SK-N-SH (cell line): ENCODE results near the gene GALR2. TPM values are rescaled to one million over a fixed set of nuclear protein-coding genes. Genes with fewer than 3 reads are reported as not detected.

Experiments
- CTCF ChIA-PET: fragments of 300-600, 350-600 bp; formaldehyde crosslinking; extraction: SDS; loops from one replicate; lab custom pipeline; 2021; lab: Yijun Ruan, JAX
- POLR2A ChIA-PET: fragments of 350-600 bp; sonication (Branson Sonifier 250); formaldehyde crosslinking; extraction: SDS; loops from one replicate; lab custom pipeline; 2020; ENCODE audit warnings: antibody characterized with exemption, inconsistent platforms; lab: Yijun Ruan, JAX
- DNase-seq: peaks from one replicate; pipeline ENCODE4 v3.0.0; 2012
- H2AFZ ChIP-seq: fragments of 200-600 bp; sonication (generic); 2 replicates; pipeline ENCODE4 v1.8.1; 2016; ENCODE audit warnings: antibody characterized with exemption, mild to moderate bottlenecking, low read depth
- H3F3A ChIP-seq: fragments of 200-600 bp; sonication (generic); replicated peaks from 2 replicates; pipeline ENCODE3; 2016; ENCODE audit warnings: antibody characterized with exemption, mild to moderate bottlenecking; ENCODE audit not compliant: insufficient read depth
- H3K27ac ChIP-seq, 2 experiments: fragments of 200-500 bp in 1 of 2; fragments of 200-600 bp in 1 of 2; sonication (Bioruptor generic) in 1 of 2; sonication (generic), shearing (Covaris generic) in 1 of 2; 2 replicates each; pipeline versions ENCODE4 v1.5.1 to v1.6.1; 2014 to 2016; ENCODE audit warnings: low read depth in 2 of 2, inconsistent platforms in 1 of 2, low read length in 1 of 2, mild to moderate bottlenecking in 1 of 2, mixed read lengths in 1 of 2
- H3K27me3 ChIP-seq: fragments of 200-600 bp; sonication (generic), shearing (Covaris generic); 2 replicates; pipeline ENCODE4 v1.6.1; 2016; ENCODE audit warnings: mixed run types; ENCODE audit not compliant: insufficient read depth
- H3K36me3 ChIP-seq, 2 experiments: fragments of 200-500 bp in 1 of 2; fragments of 200-600 bp in 1 of 2; sonication (Bioruptor generic) in 1 of 2; sonication (generic) in 1 of 2; replicated peaks in 1 of 2; 2 replicates each; pipeline versions ENCODE3 to v1.5.1; 2014 to 2016; ENCODE audit warnings: low read length in 1 of 2, mild to moderate bottlenecking in 1 of 2; ENCODE audit not compliant: insufficient read depth in 2 of 2, control insufficient read depth in 1 of 2
- H3K4me1 ChIP-seq, 2 experiments: fragments of 200-500 bp in 1 of 2; fragments of 200-600 bp in 1 of 2; sonication (Bioruptor generic) in 1 of 2; sonication (generic), shearing (Covaris generic) in 1 of 2; 2 replicates each; pipeline versions ENCODE4 v1.5.1 to v1.6.1; 2014 to 2016; ENCODE audit warnings: low read depth in 1 of 2, low read length in 1 of 2, mixed run types in 1 of 2; ENCODE audit not compliant: insufficient read depth in 2 of 2, control insufficient read depth in 1 of 2
- H3K4me2 ChIP-seq: fragments of 200-600 bp; sonication (generic), shearing (Covaris generic); 2 replicates; pipeline ENCODE4 v1.6.1; 2017; ENCODE audit warnings: mixed run types
- H3K4me3 ChIP-seq, 2 experiments: fragments of 200-500 bp in 1 of 2; fragments of 200-600 bp in 1 of 2; sonication (Bioruptor generic) in 1 of 2; sonication (generic), shearing (Covaris generic) in 1 of 2; 2 replicates each; pipeline versions ENCODE4 v1.5.1 to v1.8.1; 2014 to 2016; ENCODE audit warnings: low read depth in 2 of 2, inconsistent platforms in 1 of 2, low read length in 1 of 2, mild to moderate bottlenecking in 1 of 2, mixed read lengths in 1 of 2, moderate library complexity in 1 of 2
- H3K79me2 ChIP-seq: fragments of 200-600 bp; sonication (generic); 2 replicates; pipeline ENCODE4 v1.8.1; 2017; ENCODE audit warnings: mild to moderate bottlenecking; ENCODE audit not compliant: insufficient read depth
- H3K9ac ChIP-seq: fragments of 200-600 bp; sonication (generic); 2 replicates; pipeline ENCODE4 v1.6.1; 2017; ENCODE audit warnings: mixed run types
- H3K9me2 ChIP-seq: fragments of 200-600 bp; sonication (generic); 2 replicates; pipeline ENCODE4 v1.6.1; 2017; ENCODE audit warnings: mixed run types
- H3K9me3 ChIP-seq: fragments of 200-600 bp; sonication (generic); 2 replicates; pipeline ENCODE4 v1.6.1; 2017; ENCODE audit warnings: mixed run types, mild to moderate bottlenecking, moderate library complexity
- H4K20me1 ChIP-seq: fragments of 200-600 bp; sonication (generic); 2 replicates; pipeline ENCODE4 v1.6.1; 2017; ENCODE audit warnings: mild to moderate bottlenecking, mixed run types; ENCODE audit not compliant: insufficient read depth
- CHD2 ChIP-seq: fragments of 150-350 bp; IDR thresholded peaks from 2 replicates; pipeline ENCODE4 v1.6.1; 2018; ENCODE audit warnings: low read length; ENCODE audit not compliant: partially characterized antibody
- FOSL2 ChIP-seq: IDR thresholded peaks from 2 replicates; pipeline ENCODE4 v1.4.0; 2012; ENCODE audit warnings: low read depth, mild to moderate bottlenecking, moderate library complexity, borderline replicate concordance
- FOXM1 ChIP-seq: IDR thresholded peaks from 2 replicates; pipeline ENCODE4 v1.4.0; 2012; ENCODE audit warnings: low read depth, mild to moderate bottlenecking
- GATA2 ChIP-seq: sonication (generic); formaldehyde crosslinking; IDR thresholded peaks from 2 replicates; pipeline ENCODE4 v1.5.0; 2020; ENCODE audit warnings: mild to moderate bottlenecking, missing genetic modification reagents
- JUND ChIP-seq: IDR thresholded peaks from 2 replicates; pipeline ENCODE4 v1.4.0; 2012
- MXI1 ChIP-seq: IDR thresholded peaks from 2 replicates; pipeline ENCODE4 v1.6.1; 2012; ENCODE audit warnings: mild to moderate bottlenecking, low read depth, low read length, improper control_type of control experiment
- NFIC ChIP-seq: IDR thresholded peaks from 2 replicates; pipeline ENCODE4 v1.4.0; 2012; ENCODE audit warnings: borderline replicate concordance
- RCOR1 ChIP-seq: fragments of 150-350 bp; IDR thresholded peaks from 2 replicates; pipeline ENCODE4 v1.6.1; 2017; ENCODE audit warnings: antibody characterized with exemption, low read length
- TEAD4 ChIP-seq: IDR thresholded peaks from 2 replicates; pipeline ENCODE4 v1.4.0; 2012; ENCODE audit warnings: mild to moderate bottlenecking, borderline replicate concordance; ENCODE audit not compliant: insufficient read depth
- WGBS: methylation state at CpG from one replicate; pipeline ENCODE4 v1.1.6; 2017; ENCODE audit warnings: low lambda C conversion rate; 5-methylcytosine and 5-hydroxymethylcytosine counted together
- polyA plus RNA-seq, 3 experiments: library from polyadenylated mRNA; depleted of rRNA; stranded (reverse); fragments of >200 nt; gene quantifications; 2 replicates each; pipeline ENCODE4 v1.2.3, GENCODE V29; 2012
- TF ChIP-seq, protein P1 (sequence below): fragments of 150-350 bp; IDR thresholded peaks from 2 replicates; pipeline ENCODE4 v1.6.1; 2016; ENCODE audit warnings: mild to moderate bottlenecking, low read depth, low read length
- TF ChIP-seq, protein P2 (sequence below): IDR thresholded peaks from 2 replicates; pipeline ENCODE4 v1.4.0; 2012; ENCODE audit warnings: low read depth, borderline replicate concordance
- TF ChIP-seq, protein P3 (sequence below): IDR thresholded peaks from 2 replicates; pipeline ENCODE4 v1.6.1; 2012; ENCODE audit warnings: mild to moderate bottlenecking, low read depth, low read length, moderate library complexity
- TF ChIP-seq, protein P4 (sequence below): fragments of 150-350 bp; IDR thresholded peaks from 2 replicates; pipeline ENCODE4 v1.6.1; 2017; ENCODE audit warnings: antibody characterized with exemption, low read length, low read depth, borderline replicate concordance

The GALR2 gene
- polyA plus RNA-seq, 1 of the 3 experiments (the other 2 are of a cell fraction) = 0.05 TPM

GRCh38 chr17:76046064-76046463 lies 28.5 kb upstream of the GALR2 start:
- no peak overlapping the region for H2AFZ ChIP-seq
- TF ChIP-seq MXI1 (no peak), RCOR1 (no peak), CHD2 (no peak), FOSL2 (no peak), JUND (no peak), FOXM1 (no peak), NFIC (no peak), GATA2 (CRISPR knock-in tag) (no peak), TEAD4 (no peak)
- TF ChIP-seq, protein P1, sequence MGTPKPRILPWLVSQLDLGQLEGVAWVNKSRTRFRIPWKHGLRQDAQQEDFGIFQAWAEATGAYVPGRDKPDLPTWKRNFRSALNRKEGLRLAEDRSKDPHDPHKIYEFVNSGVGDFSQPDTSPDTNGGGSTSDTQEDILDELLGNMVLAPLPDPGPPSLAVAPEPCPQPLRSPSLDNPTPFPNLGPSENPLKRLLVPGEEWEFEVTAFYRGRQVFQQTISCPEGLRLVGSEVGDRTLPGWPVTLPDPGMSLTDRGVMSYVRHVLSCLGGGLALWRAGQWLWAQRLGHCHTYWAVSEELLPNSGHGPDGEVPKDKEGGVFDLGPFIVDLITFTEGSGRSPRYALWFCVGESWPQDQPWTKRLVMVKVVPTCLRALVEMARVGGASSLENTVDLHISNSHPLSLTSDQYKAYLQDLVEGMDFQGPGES = no peak
- TF ChIP-seq, protein P2, sequence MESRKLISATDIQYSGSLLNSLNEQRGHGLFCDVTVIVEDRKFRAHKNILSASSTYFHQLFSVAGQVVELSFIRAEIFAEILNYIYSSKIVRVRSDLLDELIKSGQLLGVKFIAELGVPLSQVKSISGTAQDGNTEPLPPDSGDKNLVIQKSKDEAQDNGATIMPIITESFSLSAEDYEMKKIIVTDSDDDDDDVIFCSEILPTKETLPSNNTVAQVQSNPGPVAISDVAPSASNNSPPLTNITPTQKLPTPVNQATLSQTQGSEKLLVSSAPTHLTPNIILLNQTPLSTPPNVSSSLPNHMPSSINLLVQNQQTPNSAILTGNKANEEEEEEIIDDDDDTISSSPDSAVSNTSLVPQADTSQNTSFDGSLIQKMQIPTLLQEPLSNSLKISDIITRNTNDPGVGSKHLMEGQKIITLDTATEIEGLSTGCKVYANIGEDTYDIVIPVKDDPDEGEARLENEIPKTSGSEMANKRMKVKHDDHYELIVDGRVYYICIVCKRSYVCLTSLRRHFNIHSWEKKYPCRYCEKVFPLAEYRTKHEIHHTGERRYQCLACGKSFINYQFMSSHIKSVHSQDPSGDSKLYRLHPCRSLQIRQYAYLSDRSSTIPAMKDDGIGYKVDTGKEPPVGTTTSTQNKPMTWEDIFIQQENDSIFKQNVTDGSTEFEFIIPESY = no peak
- TF ChIP-seq, protein P3, sequence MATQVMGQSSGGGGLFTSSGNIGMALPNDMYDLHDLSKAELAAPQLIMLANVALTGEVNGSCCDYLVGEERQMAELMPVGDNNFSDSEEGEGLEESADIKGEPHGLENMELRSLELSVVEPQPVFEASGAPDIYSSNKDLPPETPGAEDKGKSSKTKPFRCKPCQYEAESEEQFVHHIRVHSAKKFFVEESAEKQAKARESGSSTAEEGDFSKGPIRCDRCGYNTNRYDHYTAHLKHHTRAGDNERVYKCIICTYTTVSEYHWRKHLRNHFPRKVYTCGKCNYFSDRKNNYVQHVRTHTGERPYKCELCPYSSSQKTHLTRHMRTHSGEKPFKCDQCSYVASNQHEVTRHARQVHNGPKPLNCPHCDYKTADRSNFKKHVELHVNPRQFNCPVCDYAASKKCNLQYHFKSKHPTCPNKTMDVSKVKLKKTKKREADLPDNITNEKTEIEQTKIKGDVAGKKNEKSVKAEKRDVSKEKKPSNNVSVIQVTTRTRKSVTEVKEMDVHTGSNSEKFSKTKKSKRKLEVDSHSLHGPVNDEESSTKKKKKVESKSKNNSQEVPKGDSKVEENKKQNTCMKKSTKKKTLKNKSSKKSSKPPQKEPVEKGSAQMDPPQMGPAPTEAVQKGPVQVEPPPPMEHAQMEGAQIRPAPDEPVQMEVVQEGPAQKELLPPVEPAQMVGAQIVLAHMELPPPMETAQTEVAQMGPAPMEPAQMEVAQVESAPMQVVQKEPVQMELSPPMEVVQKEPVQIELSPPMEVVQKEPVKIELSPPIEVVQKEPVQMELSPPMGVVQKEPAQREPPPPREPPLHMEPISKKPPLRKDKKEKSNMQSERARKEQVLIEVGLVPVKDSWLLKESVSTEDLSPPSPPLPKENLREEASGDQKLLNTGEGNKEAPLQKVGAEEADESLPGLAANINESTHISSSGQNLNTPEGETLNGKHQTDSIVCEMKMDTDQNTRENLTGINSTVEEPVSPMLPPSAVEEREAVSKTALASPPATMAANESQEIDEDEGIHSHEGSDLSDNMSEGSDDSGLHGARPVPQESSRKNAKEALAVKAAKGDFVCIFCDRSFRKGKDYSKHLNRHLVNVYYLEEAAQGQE = no peak
- TF ChIP-seq, protein P4, sequence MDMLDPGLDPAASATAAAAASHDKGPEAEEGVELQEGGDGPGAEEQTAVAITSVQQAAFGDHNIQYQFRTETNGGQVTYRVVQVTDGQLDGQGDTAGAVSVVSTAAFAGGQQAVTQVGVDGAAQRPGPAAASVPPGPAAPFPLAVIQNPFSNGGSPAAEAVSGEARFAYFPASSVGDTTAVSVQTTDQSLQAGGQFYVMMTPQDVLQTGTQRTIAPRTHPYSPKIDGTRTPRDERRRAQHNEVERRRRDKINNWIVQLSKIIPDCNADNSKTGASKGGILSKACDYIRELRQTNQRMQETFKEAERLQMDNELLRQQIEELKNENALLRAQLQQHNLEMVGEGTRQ = no peak
- TF ChIP-seq, all 33 proteins: peak for 0
- no peak overlapping the region for H3K4me2 ChIP-seq
- H3K9ac ChIP-seq = no peak overlapping the region
- no peaks in the 10 kb centered on the region for H4K20me1 ChIP-seq
- ChIA-PET CTCF (interaction anchor here (0.8 to 2.6 kb wide), 6 partner anchors 9 to 352 kb away, joined by 3 to 12 read pairs (median 4); partner anchors contain the start of gene CDK3), POLR2A (no interaction called here)
- H3K36me3 ChIP-seq = peaks cover 80 to 88% of the 10 kb centered on the region in 2 experiments
- no peaks in the 10 kb centered on the region; the same call in 1 of the 2 replicates for H3K79me2 ChIP-seq
- no peaks in the 10 kb centered on the region for H3K4me1 ChIP-seq
- no peak overlapping the region for H3K4me3 ChIP-seq
- H3K9me3 ChIP-seq = no peaks in the 10 kb centered on the region
- H3K9me2 ChIP-seq = no peaks in the 10 kb centered on the region
- no peak for DNase-seq
- H3K27me3 ChIP-seq = no peaks in the 10 kb centered on the region
- peaks cover 12% of the 10 kb centered on the region for H3F3A ChIP-seq
- no peak overlapping the region for H3K27ac ChIP-seq
- 90% methylated on average over 8 of the region's 8 CpGs for WGBS
